Measurements from ENCODE around the gene ZNF235.
"Not testable (repeated sequence)": the region's sequence is repeated elsewhere in the genome, so short reads cannot be mapped to it uniquely, and the experiment has no call there.

Gene ZNF235

GRCh38 chr19:44255705-44256411 is 49.0 kb downstream of the ZNF235 start:
- no peak for DNase-seq

GRCh38 chr19:44254496-44254895 is 50.3 kb downstream of the ZNF235 start:
- DNase-seq = no peak

GRCh38 chr19:44253392-44253791 is 51.4 kb downstream of the ZNF235 start:
- not testable (repeated sequence) for DNase-seq

- not testable (repeated sequence) for DNase-seq
Observed at GRCh38 chr19:44252332-44252731, 52.5 kb downstream of the ZNF235 start.

- DNase-seq = no peak
Observed at GRCh38 chr19:44236384-44236783, 68.4 kb downstream of the ZNF235 start.
